K562 (cell line): ENCODE data around the gene ODAM. TPM values are rescaled to one million over a fixed set of nuclear protein-coding genes. Genes with fewer than 3 reads are reported as not detected.

Experiments
- ATAC-seq: fragments of 200-7000 bp; cut with Tn5 transposase; 3 replicates; pipeline ENCODE4 v1.9.1; 2020; ENCODE audit warnings: moderate library complexity
- BruUV-seq: library from RNA; stranded (reverse); fragments of 400-500 nt; replicated peaks from 2 replicates; lab custom pipeline; 2021; lab: Mats Ljungman, UMichigan
- CTCF ChIA-PET: fragments of 300-600 bp; formaldehyde crosslinking; extraction: SDS; loops from one replicate; lab custom pipeline; 2021; ENCODE audit warnings: low intra/inter-chr PET ratio; lab: Yijun Ruan, JAX
- POLR2A ChIA-PET: fragments of 300-600, 350-650 bp; sonication (Branson Sonifier 250); formaldehyde crosslinking; extraction: SDS; loops from one replicate; lab custom pipeline; 2021; ENCODE audit warnings: antibody characterized with exemption, inconsistent platforms; lab: Yijun Ruan, JAX
- DNase-seq, 4 experiments: peaks; one replicate each; pipeline versions ENCODE4 v3.0.0 to v3.0.0-alpha.2; 2011 to 2018; ENCODE audit warnings: low spot score in 3 of 4, mixed read lengths in 3 of 4; ENCODE audit errors: extremely low read depth in 1 of 4
- FAIRE-seq: peaks from 2 replicates; lab custom pipeline; 2011; peaks lifted over from hg19 to GRCh38; lab: Jason Lieb, UNC
- H2AFZ ChIP-seq: 2 replicates; pipeline ENCODE4 v1.6.0; 2011; ENCODE audit warnings: low read depth, low read length, control low read depth, inconsistent platforms
- H3K27ac ChIP-seq: fragments of 200-600 bp; 3 replicates; pipeline ENCODE4 v1.8.0; 2011; ENCODE audit warnings: low read depth, mild to moderate bottlenecking, control low read depth, inconsistent platforms, low read length, moderate library complexity, mixed read lengths; ENCODE audit errors: extremely low read depth
- H3K27me3 ChIP-seq, 2 experiments: fragments of 300-600 bp in 1 of 2; 2 replicates in 1 of 2; 3 replicates in 1 of 2; pipeline versions ENCODE4 v1.6.0 to v1.8.0; 2011; ENCODE audit warnings: inconsistent platforms in 2 of 2, low read length in 2 of 2, mild to moderate bottlenecking in 1 of 2, mixed read lengths in 1 of 2, moderate library complexity in 1 of 2; ENCODE audit not compliant: control insufficient read depth in 2 of 2, insufficient read depth in 2 of 2
- H3K36me3 ChIP-seq: fragments of 300-600 bp; 3 replicates; pipeline ENCODE4 v1.8.0; 2011; ENCODE audit warnings: mild to moderate bottlenecking, low read length, inconsistent platforms; ENCODE audit not compliant: control insufficient read depth, insufficient read depth
- H3K4me1 ChIP-seq, 2 experiments: fragments of 200-600 bp in 1 of 2; replicated peaks in 1 of 2; 2 replicates in 1 of 2; 3 replicates in 1 of 2; pipeline versions ENCODE4 v1.5.1 to v1.8.0; 2011; ENCODE audit warnings: inconsistent platforms in 2 of 2, low read length in 2 of 2, mild to moderate bottlenecking in 1 of 2, mixed read lengths in 1 of 2, moderate library complexity in 1 of 2; ENCODE audit not compliant: control insufficient read depth in 2 of 2, insufficient read depth in 2 of 2
- H3K4me2 ChIP-seq: 2 replicates; pipeline ENCODE4 v1.6.1; 2011; ENCODE audit warnings: low read length, control low read depth, inconsistent platforms, mixed read lengths; ENCODE audit not compliant: insufficient read depth
- H3K4me3 ChIP-seq: fragments of 200-600 bp; sonication (generic), shearing (Covaris generic); 2 replicates; pipeline ENCODE4 v1.5.1; 2016; ENCODE audit warnings: control low read depth, inconsistent platforms
- H3K79me2 ChIP-seq: fragments of 200-600 bp; 3 replicates; pipeline ENCODE4 v1.8.0; 2011; ENCODE audit warnings: low read length, inconsistent platforms; ENCODE audit not compliant: control insufficient read depth, insufficient read depth
- H3K9ac ChIP-seq, 2 experiments: 2 replicates each; pipeline versions ENCODE4 v1.6.0 to v1.6.1; 2011; ENCODE audit warnings: low read depth in 2 of 2, low read length in 2 of 2, control low read depth in 1 of 2, inconsistent platforms in 1 of 2, mild to moderate bottlenecking in 1 of 2, mixed read lengths in 1 of 2; ENCODE audit not compliant: insufficient read depth in 1 of 2
- H3K9me1 ChIP-seq: one replicate; pipeline ENCODE4 v1.6.0; 2011; ENCODE audit warnings: inconsistent platforms, mild to moderate bottlenecking, low read length, moderate library complexity; ENCODE audit not compliant: control insufficient read depth, insufficient read depth
- H3K9me3 ChIP-seq: replicated peaks from 2 replicates; pipeline ENCODE4 v1.5.1; 2011; ENCODE audit warnings: low read depth, low read length, inconsistent platforms; ENCODE audit not compliant: control insufficient read depth, insufficient read depth
- H4K20me1 ChIP-seq: replicated peaks from 2 replicates; pipeline ENCODE4 v1.6.1; 2011; ENCODE audit warnings: low read length, inconsistent platforms, mixed read lengths; ENCODE audit not compliant: control insufficient read depth, insufficient read depth
- CREM ChIP-seq: IDR thresholded peaks from 2 replicates; pipeline ENCODE4 v1.6.1; 2014; ENCODE audit warnings: antibody characterized with exemption, low read depth
- IFI16 ChIP-seq: fragments of 250-450 bp; sonication (Bioruptor Pico); IDR thresholded peaks from 2 replicates; pipeline ENCODE4 v2.1.2; 2022; ENCODE audit warnings: mild to moderate bottlenecking, inconsistent platforms
- ILF3 ChIP-seq: fragments of 450-650 bp; IDR thresholded peaks from 2 replicates; pipeline ENCODE4 v1.6.1; 2018; ENCODE audit warnings: antibody characterized with exemption, mild to moderate bottlenecking, moderate library complexity, borderline replicate concordance
- KDM1A ChIP-seq, 2 experiments: fragments of 450-650 bp; IDR thresholded peaks; 2 replicates each; pipeline ENCODE4 v1.6.1; 2016; ENCODE audit warnings: mild to moderate bottlenecking in 2 of 2
- MYC ChIP-seq, 2 experiments: fragments of 250-450 bp in 1 of 2; sonication (Bioruptor Pico) in 1 of 2; IDR thresholded peaks; 2 replicates each; pipeline versions ENCODE4 v1.5.1 to v1.6.1; 2012 to 2021; ENCODE audit warnings: low read depth in 2 of 2, borderline replicate concordance in 1 of 2, improper control_type of control experiment in 1 of 2, low read length in 1 of 2, mild to moderate bottlenecking in 1 of 2, moderate library complexity in 1 of 2
- POU5F1 ChIP-seq: fragments of 150-350 bp; IDR thresholded peaks from 2 replicates; pipeline ENCODE4 v1.6.1; 2014; ENCODE audit warnings: borderline replicate concordance, low read length, low read depth, mild to moderate bottlenecking; ENCODE audit not compliant: partially characterized antibody
- SMARCA4 ChIP-seq: fragments of 450-650 bp; IDR thresholded peaks from 2 replicates; pipeline ENCODE4 v1.6.1; 2016
- SREBF1 ChIP-seq: fragments of 150-350 bp; IDR thresholded peaks from 2 replicates; pipeline ENCODE4 v1.6.1; 2014; ENCODE audit warnings: antibody characterized with exemption, low read depth, low read length, borderline replicate concordance
- TSC22D4 ChIP-seq: fragments of 450-650 bp; IDR thresholded peaks from 2 replicates; pipeline ENCODE4 v1.6.1; 2016; ENCODE audit warnings: missing genetic modification characterization, missing biosample characterization, control low read depth
- ZBTB1 ChIP-seq: sonication (generic); formaldehyde crosslinking; IDR thresholded peaks from 2 replicates; pipeline ENCODE4 v1.8.1; 2023; ENCODE audit warnings: missing genetic modification reagents, low read depth, mild to moderate bottlenecking, borderline replicate concordance
- ZC3H4 ChIP-seq: sonication (generic); formaldehyde crosslinking; IDR thresholded peaks from 2 replicates; pipeline ENCODE4 v1.9.0; 2021; ENCODE audit warnings: missing genetic modification reagents, borderline replicate concordance
- WGBS: fragments of 100-300 bp; shearing (Covaris generic); methylation state at CpG from one replicate; pipeline ENCODE4 v1.1.6; 2016; ENCODE audit warnings: low coverage, mixed read lengths; ENCODE audit not compliant: insufficient coverage; ENCODE audit errors: missing lambda C conversion rate; 5-methylcytosine and 5-hydroxymethylcytosine counted together
- in situ Hi-C: fragments of 300-500 bp; cut with MboI; formaldehyde crosslinking; loops from 4 replicates; pipeline ENCODE4 v1.15.0; 2018; ENCODE audit warnings: inconsistent platforms, mixed read lengths
- intact Hi-C: fragments of 100-400 bp; cut with micrococcal nuclease; formaldehyde crosslinking; loops from 2 replicates; pipeline ENCODE4 v1.14.2; 2022
- polyA plus RNA-seq, 8 experiments: library from polyadenylated mRNA; depleted of rRNA in 4 of 8; stranded (reverse) in 5 of 8; unstranded in 3 of 8; fragments of >200 nt; fragmentation: Nextera tagmentation in 2 of 8; fragmentation: Illumina TruSeq in 1 of 8; extraction: Ambion mirVana in 2 of 8; extraction: Trizol in 1 of 8; gene quantifications; 2 replicates each; pipeline versions ENCODE4 v1.2.1 to v1.2.3, GENCODE V29; 2011 to 2014; ENCODE audit warnings: inconsistent platforms in 1 of 8, missing spikeins in 1 of 8
- total RNA-seq, 7 experiments: library from RNA; depleted of rRNA in 6 of 7; stranded (reverse); fragments of >200 nt in 6 of 7; fragmentation: Illumina TruSeq in 2 of 7; extraction: Trizol in 2 of 7; gene quantifications; 2 replicates each; pipeline versions ENCODE4 v1.2.1 to v1.2.3, GENCODE V29; 2011 to 2021; ENCODE audit warnings: low replicate concordance in 1 of 7
- TF ChIP-seq, protein P1 (sequence below): fragments of 250-450 bp; sonication (Bioruptor Pico); IDR thresholded peaks from 2 replicates; pipeline ENCODE4 v1.8.0; 2022; ENCODE audit warnings: inconsistent platforms
- TF ChIP-seq, protein P2 (sequence below): sonication (generic); formaldehyde crosslinking; IDR thresholded peaks from 2 replicates; pipeline ENCODE4 v1.8.0; 2023; ENCODE audit warnings: missing genetic modification reagents, mild to moderate bottlenecking, borderline replicate concordance

The ODAM gene
- total and polyA plus RNA-seq, 9 of the 15 experiments (the other 6 are each of a cell fraction or from before 2014, with no cell fraction given), result not detected

GRCh38 chr4:70239884-70240591, 44.5 kb downstream of the ODAM start:
- no peak overlapping the region for H2AFZ ChIP-seq
- H3K9ac ChIP-seq, result no peak overlapping the region
- H3K27ac ChIP-seq, result no peak overlapping the region
- no peaks in the 10 kb centered on the region for H3K9me1 ChIP-seq
- FAIRE-seq, result no peak
- WGBS, result 0% methylated on average over 5 of the region's 5 CpGs
- DNase-seq, result no peak
- H3K79me2 ChIP-seq, result no peaks in the 10 kb centered on the region
- H3K9me3 ChIP-seq, result no peaks in the 10 kb centered on the region
- H3K36me3 ChIP-seq, result no peaks in the 10 kb centered on the region
- H3K27me3 ChIP-seq, result no peaks in the 10 kb centered on the region
- no peak overlapping the region for H3K4me2 ChIP-seq
- in situ Hi-C loops, result no loop called here
- ChIA-PET POLR2A (no interaction called here), CTCF (no interaction called here)
- no TSS peak for BruUV-seq
- ATAC-seq, result no peak
- no peaks in the 10 kb centered on the region for H4K20me1 ChIP-seq
- intact Hi-C loops, result no loop called here
- no peaks in the 10 kb centered on the region for H3K4me1 ChIP-seq
- H3K4me3 ChIP-seq, result no peak overlapping the region
- TF ChIP-seq SMARCA4 (no peak), ILF3 (no peak), IFI16 (CRISPR knock-in tag) (no peak), TSC22D4 (no peak), MYC (IDR thresholded peaks at IDR 0.05; ENCODE audit: low read depth, low read length) (no peak), MYC (CRISPR knock-in tag; IDR thresholded peaks at IDR 0.05; ENCODE audit: borderline replicate concordance, low read depth) (no peak), KDM1A (IDR thresholded peaks at IDR 0.05) (no peak), ZBTB1 (CRISPR knock-in tag) (no peak), SREBF1 (no peak), CREM (no peak), ZC3H4 (CRISPR knock-in tag) (no peak), POU5F1 (no peak)
- TF ChIP-seq, protein P1, sequence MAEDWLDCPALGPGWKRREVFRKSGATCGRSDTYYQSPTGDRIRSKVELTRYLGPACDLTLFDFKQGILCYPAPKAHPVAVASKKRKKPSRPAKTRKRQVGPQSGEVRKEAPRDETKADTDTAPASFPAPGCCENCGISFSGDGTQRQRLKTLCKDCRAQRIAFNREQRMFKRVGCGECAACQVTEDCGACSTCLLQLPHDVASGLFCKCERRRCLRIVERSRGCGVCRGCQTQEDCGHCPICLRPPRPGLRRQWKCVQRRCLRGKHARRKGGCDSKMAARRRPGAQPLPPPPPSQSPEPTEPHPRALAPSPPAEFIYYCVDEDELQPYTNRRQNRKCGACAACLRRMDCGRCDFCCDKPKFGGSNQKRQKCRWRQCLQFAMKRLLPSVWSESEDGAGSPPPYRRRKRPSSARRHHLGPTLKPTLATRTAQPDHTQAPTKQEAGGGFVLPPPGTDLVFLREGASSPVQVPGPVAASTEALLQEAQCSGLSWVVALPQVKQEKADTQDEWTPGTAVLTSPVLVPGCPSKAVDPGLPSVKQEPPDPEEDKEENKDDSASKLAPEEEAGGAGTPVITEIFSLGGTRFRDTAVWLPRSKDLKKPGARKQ (CRISPR knock-in tag), result no peak
- TF ChIP-seq, protein P2, sequence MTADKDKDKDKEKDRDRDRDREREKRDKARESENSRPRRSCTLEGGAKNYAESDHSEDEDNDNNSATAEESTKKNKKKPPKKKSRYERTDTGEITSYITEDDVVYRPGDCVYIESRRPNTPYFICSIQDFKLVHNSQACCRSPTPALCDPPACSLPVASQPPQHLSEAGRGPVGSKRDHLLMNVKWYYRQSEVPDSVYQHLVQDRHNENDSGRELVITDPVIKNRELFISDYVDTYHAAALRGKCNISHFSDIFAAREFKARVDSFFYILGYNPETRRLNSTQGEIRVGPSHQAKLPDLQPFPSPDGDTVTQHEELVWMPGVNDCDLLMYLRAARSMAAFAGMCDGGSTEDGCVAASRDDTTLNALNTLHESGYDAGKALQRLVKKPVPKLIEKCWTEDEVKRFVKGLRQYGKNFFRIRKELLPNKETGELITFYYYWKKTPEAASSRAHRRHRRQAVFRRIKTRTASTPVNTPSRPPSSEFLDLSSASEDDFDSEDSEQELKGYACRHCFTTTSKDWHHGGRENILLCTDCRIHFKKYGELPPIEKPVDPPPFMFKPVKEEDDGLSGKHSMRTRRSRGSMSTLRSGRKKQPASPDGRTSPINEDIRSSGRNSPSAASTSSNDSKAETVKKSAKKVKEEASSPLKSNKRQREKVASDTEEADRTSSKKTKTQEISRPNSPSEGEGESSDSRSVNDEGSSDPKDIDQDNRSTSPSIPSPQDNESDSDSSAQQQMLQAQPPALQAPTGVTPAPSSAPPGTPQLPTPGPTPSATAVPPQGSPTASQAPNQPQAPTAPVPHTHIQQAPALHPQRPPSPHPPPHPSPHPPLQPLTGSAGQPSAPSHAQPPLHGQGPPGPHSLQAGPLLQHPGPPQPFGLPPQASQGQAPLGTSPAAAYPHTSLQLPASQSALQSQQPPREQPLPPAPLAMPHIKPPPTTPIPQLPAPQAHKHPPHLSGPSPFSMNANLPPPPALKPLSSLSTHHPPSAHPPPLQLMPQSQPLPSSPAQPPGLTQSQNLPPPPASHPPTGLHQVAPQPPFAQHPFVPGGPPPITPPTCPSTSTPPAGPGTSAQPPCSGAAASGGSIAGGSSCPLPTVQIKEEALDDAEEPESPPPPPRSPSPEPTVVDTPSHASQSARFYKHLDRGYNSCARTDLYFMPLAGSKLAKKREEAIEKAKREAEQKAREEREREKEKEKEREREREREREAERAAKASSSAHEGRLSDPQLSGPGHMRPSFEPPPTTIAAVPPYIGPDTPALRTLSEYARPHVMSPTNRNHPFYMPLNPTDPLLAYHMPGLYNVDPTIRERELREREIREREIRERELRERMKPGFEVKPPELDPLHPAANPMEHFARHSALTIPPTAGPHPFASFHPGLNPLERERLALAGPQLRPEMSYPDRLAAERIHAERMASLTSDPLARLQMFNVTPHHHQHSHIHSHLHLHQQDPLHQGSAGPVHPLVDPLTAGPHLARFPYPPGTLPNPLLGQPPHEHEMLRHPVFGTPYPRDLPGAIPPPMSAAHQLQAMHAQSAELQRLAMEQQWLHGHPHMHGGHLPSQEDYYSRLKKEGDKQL (CRISPR knock-in tag), result no peak
